Neural cell (in vitro differentiated cells): ENCODE results near the gene BUD23. TPM values are rescaled to one million over a fixed set of nuclear protein-coding genes. Genes with fewer than 3 reads are reported as not detected.

Source experiments
- H2AFZ ChIP-seq: fragments of 200-600, 300-800 bp; sonication (generic), shearing (Covaris generic); 2 replicates; pipeline ENCODE4 v1.6.0; 2014; ENCODE audit warnings: low read depth, mild to moderate bottlenecking, antibody characterized with exemption, low read length, moderate library complexity
- H3F3A ChIP-seq: fragments of 200-600 bp; shearing (Covaris generic); 2 replicates; pipeline ENCODE4 v1.6.1; 2016; ENCODE audit warnings: mild to moderate bottlenecking, moderate library complexity, mixed read lengths, antibody characterized with exemption, low read length; ENCODE audit not compliant: insufficient read depth, poor library complexity, severe bottlenecking
- H3K27ac ChIP-seq: fragments of 200-600, 300-800 bp; sonication (generic), shearing (Covaris generic); 2 replicates; pipeline ENCODE4 v1.5.1; 2014; ENCODE audit warnings: mild to moderate bottlenecking, low read length, moderate library complexity
- H3K27me3 ChIP-seq: fragments of 300-800, 200-600 bp; sonication (generic), shearing (Covaris generic); 2 replicates; pipeline ENCODE4 v1.6.0; 2014; ENCODE audit warnings: mild to moderate bottlenecking, low read depth, low read length, moderate library complexity; ENCODE audit not compliant: insufficient read depth
- H3K36me3 ChIP-seq: fragments of 300-800, 200-600 bp; sonication (generic), shearing (Covaris generic); 2 replicates; pipeline ENCODE4 v1.5.1; 2014; ENCODE audit warnings: mild to moderate bottlenecking, antibody characterized with exemption, low read length, moderate library complexity; ENCODE audit not compliant: insufficient read depth
- H3K4me2 ChIP-seq: fragments of 300-800, 200-600 bp; sonication (generic), shearing (Covaris generic); 2 replicates; pipeline ENCODE4 v1.6.0; 2014; ENCODE audit warnings: mild to moderate bottlenecking, low read length
- H3K4me3 ChIP-seq: fragments of 300-800, 200-600 bp; sonication (generic), shearing (Covaris generic); 2 replicates; pipeline ENCODE4 v1.5.1; 2014; ENCODE audit warnings: mild to moderate bottlenecking, low read length, moderate library complexity
- H3K79me2 ChIP-seq: fragments of 200-600 bp; shearing (Covaris generic); replicated peaks from 2 replicates; pipeline ENCODE4 v1.6.0; 2014; ENCODE audit warnings: mild to moderate bottlenecking, low read length, moderate library complexity; ENCODE audit not compliant: insufficient read depth
- H3K9ac ChIP-seq: fragments of 300-800, 200-600 bp; sonication (generic), shearing (Covaris generic); 2 replicates; pipeline ENCODE4 v1.6.1; 2016; ENCODE audit warnings: mild to moderate bottlenecking, low read length, mixed read lengths
- H3K9me2 ChIP-seq: fragments of 200-600 bp; shearing (Covaris generic); 2 replicates; pipeline ENCODE4 v1.6.1; 2016; ENCODE audit warnings: mild to moderate bottlenecking, low read length, mixed read lengths; ENCODE audit not compliant: insufficient read depth
- H3K9me3 ChIP-seq: fragments of 200-600, 300-800 bp; sonication (generic), shearing (Covaris generic); 2 replicates; pipeline ENCODE4 v1.6.1; 2016; ENCODE audit warnings: mild to moderate bottlenecking, mixed run types, low read length, moderate library complexity, mixed read lengths
- H4K20me1 ChIP-seq: fragments of 200-600 bp; shearing (Covaris generic); 2 replicates; pipeline ENCODE4 v1.6.1; 2016; ENCODE audit warnings: mild to moderate bottlenecking, mixed run types; ENCODE audit not compliant: insufficient read depth
- CTCF ChIP-seq: fragments of 450-650 bp; IDR thresholded peaks from 2 replicates; pipeline ENCODE4 v1.5.1; 2014; ENCODE audit warnings: antibody characterized with exemption, mild to moderate bottlenecking, moderate library complexity; ENCODE audit not compliant: poor library complexity, severe bottlenecking
- EP300 ChIP-seq: fragments of 450-650 bp; conservative IDR thresholded peaks from 2 replicates; pipeline ENCODE4 v1.6.1; 2014; ENCODE audit warnings: antibody characterized with exemption, mild to moderate bottlenecking, moderate library complexity; ENCODE audit not compliant: poor library complexity, severe bottlenecking
- EZH2 ChIP-seq: fragments of 200-600, 300-800 bp; shearing (Covaris generic), sonication (generic); IDR thresholded peaks from 2 replicates; pipeline ENCODE4 v1.6.1; 2014; ENCODE audit warnings: antibody characterized with exemption, low read length, borderline replicate concordance, mild to moderate bottlenecking; ENCODE audit not compliant: insufficient read depth, poor library complexity, severe bottlenecking
- MXI1 ChIP-seq: fragments of 450-650 bp; conservative IDR thresholded peaks from 2 replicates; pipeline ENCODE4 v1.6.1; 2014; ENCODE audit warnings: antibody characterized with exemption, mild to moderate bottlenecking; ENCODE audit not compliant: poor library complexity, severe bottlenecking
- POLR2AphosphoS5 ChIP-seq: IDR thresholded peaks from 2 replicates; pipeline ENCODE4 v1.6.1; 2012
- RAD21 ChIP-seq: fragments of 450-650 bp; conservative IDR thresholded peaks from 2 replicates; pipeline ENCODE4 v1.6.1; 2014; ENCODE audit warnings: antibody characterized with exemption, mild to moderate bottlenecking, moderate library complexity
- REST ChIP-seq: IDR thresholded peaks from 2 replicates; pipeline ENCODE4 v1.6.1; 2012; ENCODE audit warnings: borderline replicate concordance
- SMC3 ChIP-seq: fragments of 450-650 bp; conservative IDR thresholded peaks from 2 replicates; pipeline ENCODE4 v1.6.1; 2014; ENCODE audit warnings: antibody characterized with exemption, mild to moderate bottlenecking, moderate library complexity; ENCODE audit not compliant: poor library complexity
- TAF1 ChIP-seq: IDR thresholded peaks from 2 replicates; pipeline ENCODE4 v1.6.1; 2012; ENCODE audit warnings: low read depth
- polyA plus RNA-seq: library from polyadenylated mRNA; depleted of rRNA; stranded (reverse); fragments of >200 nt; gene quantifications from 2 replicates; pipeline ENCODE4 v1.2.3, GENCODE V29; 2014

BUD23 gene
- polyA plus RNA-seq, 1 donor from 2014 or later = 82.9 TPM

GRCh38 chr7:73715648-73716317 is 32.4 kb downstream of the BUD23 start:
- Histone ChIP-seq H2AFZ (no peak overlapping the region), H3K27ac (no peak overlapping the region), H3K4me2 (no peak overlapping the region), H3K36me3 (no peaks in the 10 kb centered on the region), H3K27me3 (peaks cover 5% of the 10 kb centered on the region), H3K9ac (no peak overlapping the region), H3K9me3 (no peaks in the 10 kb centered on the region), H3K79me2 (peaks cover 10% of the 10 kb centered on the region), H4K20me1 (no peaks in the 10 kb centered on the region), H3K4me3 (no peak overlapping the region), H3K9me2 (no peaks in the 10 kb centered on the region), H3F3A (no peaks in the 10 kb centered on the region)
- no peak for TF ChIP-seq SMC3
- no peak for TF ChIP-seq REST
- TF ChIP-seq RAD21 = no peak
- TF ChIP-seq EP300 = no peak
- TF ChIP-seq POLR2AphosphoS5 = no peak
- TF ChIP-seq EZH2 = no peak
- TF ChIP-seq MXI1 = no peak
- no peak for TF ChIP-seq TAF1
- TF ChIP-seq CTCF = no peak

- Histone ChIP-seq H2AFZ (no peak overlapping the region), H3K79me2 (peaks cover 10% of the 10 kb centered on the region), H3K9me3 (no peaks in the 10 kb centered on the region), H3K4me3 (no peak overlapping the region), H3K4me2 (no peak overlapping the region), H3K27ac (no peak overlapping the region), H3K36me3 (no peaks in the 10 kb centered on the region), H3K9ac (no peak overlapping the region), H4K20me1 (no peaks in the 10 kb centered on the region), H3K9me2 (no peaks in the 10 kb centered on the region), H3K27me3 (peaks cover 5% of the 10 kb centered on the region), H3F3A (no peaks in the 10 kb centered on the region)
- TF ChIP-seq MXI1 (no peak), RAD21 (no peak), TAF1 (no peak), CTCF (no peak), POLR2AphosphoS5 (no peak), EZH2 (no peak), EP300 (no peak), SMC3 (no peak), REST (no peak)
Measured at GRCh38 chr7:73716318-73716890, 33.0 kb downstream of the BUD23 start.
